GM12865 (cell line): ENCODE data around the gene LIG1.
"Not testable (repeated sequence)": the region's sequence is repeated elsewhere in the genome, so short reads cannot be mapped to it uniquely, and the experiment has no call there.

Experiments
- DNase-seq: peaks from one replicate; pipeline ENCODE4 v3.0.0; 2010; ENCODE audit warnings: low read depth
- H3K4me3 ChIP-seq: 2 replicates; pipeline ENCODE4 v1.5.1; 2011; ENCODE audit warnings: mild to moderate bottlenecking, low read depth, low read length, control low read depth
- TF ChIP-seq, protein P1 (sequence below): IDR thresholded peaks from 2 replicates; pipeline ENCODE4 v1.5.1; 2011; ENCODE audit warnings: low read length, control low read depth, low read depth, inconsistent platforms; ENCODE audit not compliant: insufficient read depth; ENCODE audit errors: missing control alignments

Gene LIG1

DNA sequence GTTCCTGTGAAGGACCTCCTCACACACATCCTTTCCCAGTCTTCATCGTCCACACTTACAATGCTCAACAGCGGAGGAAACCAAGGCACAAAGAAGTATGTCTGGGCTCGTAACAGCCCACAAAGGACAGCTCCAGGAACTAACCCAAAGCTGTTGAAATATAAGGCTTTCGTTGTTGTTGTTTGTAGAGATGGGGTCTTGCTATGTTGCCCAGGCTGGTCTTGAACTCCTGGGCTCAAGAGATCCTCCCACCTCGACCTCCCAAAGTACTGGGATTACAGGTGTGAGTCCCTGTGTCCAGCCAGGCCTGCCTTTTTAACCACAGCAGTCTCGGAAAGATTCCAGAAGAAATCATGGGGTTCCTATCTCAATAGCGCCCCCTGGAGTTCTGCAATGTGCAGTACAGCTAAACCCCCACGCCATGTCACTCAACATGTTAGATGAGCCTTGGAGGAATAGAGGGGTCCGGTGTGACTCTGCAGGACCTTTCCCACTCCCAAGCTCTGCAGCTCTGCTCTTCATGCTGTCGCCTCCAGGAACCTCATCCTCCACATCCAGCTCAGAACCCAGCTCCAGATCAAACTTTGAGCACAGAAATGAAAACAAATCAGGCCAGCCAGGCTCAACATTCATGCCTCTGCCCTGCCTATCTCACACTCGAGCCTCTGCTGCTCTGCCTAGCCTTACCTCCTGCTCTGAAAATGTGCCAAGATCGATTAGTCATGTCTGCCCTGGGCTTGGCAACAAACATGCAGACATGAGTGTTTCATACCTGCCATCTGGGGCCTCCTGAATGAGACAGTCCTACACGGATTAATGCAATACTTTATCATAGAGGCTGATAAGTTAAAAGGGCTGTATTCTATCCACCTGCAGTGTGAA, 67.0 kb downstream of the LIG1 start:
- TF ChIP-seq, protein P1, sequence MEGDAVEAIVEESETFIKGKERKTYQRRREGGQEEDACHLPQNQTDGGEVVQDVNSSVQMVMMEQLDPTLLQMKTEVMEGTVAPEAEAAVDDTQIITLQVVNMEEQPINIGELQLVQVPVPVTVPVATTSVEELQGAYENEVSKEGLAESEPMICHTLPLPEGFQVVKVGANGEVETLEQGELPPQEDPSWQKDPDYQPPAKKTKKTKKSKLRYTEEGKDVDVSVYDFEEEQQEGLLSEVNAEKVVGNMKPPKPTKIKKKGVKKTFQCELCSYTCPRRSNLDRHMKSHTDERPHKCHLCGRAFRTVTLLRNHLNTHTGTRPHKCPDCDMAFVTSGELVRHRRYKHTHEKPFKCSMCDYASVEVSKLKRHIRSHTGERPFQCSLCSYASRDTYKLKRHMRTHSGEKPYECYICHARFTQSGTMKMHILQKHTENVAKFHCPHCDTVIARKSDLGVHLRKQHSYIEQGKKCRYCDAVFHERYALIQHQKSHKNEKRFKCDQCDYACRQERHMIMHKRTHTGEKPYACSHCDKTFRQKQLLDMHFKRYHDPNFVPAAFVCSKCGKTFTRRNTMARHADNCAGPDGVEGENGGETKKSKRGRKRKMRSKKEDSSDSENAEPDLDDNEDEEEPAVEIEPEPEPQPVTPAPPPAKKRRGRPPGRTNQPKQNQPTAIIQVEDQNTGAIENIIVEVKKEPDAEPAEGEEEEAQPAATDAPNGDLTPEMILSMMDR: peak; percentile 44
- H3K4me3 ChIP-seq: no peak overlapping the region
- peak; percentile 53 for DNase-seq

DNA sequence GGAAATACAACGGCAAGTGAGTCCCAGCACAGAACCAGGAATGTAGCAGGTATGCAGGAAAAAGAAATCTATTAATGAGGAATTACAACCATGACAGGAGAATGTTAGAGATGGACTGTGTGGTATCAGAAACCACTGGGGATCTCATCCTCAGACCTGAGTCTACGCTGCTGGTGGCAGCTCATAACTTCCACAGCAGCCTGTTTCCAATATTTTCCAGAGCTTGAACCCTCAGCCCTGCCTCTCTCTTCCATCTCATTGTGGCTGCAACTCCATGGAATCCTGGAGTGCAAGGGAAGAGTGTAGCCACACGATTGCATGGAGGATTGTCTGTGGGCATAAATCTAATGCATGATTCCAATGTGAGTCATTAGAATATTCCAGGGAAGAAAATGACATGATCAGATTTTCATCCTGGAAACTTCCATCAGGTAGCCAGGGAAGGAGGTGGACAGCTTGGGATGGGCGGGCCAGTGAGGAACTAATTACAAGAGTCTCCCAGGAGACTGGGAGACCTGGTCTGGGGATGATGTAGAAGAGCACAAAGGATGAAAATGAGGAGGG, 74.5 kb downstream of the LIG1 start:
- TF ChIP-seq, protein P1: no peak
- H3K4me3 ChIP-seq: no peak overlapping the region
- DNase-seq: no peak

DNA sequence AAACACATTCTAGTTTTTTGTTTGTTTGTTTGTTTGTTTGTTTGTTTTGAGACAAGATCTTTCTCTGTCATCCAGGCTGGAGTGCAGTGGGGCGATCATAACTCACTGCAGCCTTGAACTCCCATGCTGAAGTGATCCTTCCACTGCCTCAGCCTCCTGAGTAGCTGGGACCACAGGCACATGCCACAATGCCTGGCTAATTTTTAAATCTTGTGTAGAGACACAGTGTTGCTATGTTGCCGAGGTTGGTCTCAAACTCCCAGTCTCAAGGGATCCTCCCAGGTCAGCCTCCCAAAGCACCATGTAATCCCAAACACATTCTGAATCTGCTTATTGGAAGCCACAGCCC, 75.3 kb downstream of the LIG1 start:
- no peak overlapping the region for H3K4me3 ChIP-seq
- TF ChIP-seq, protein P1: no peak
- no peak for DNase-seq

DNA sequence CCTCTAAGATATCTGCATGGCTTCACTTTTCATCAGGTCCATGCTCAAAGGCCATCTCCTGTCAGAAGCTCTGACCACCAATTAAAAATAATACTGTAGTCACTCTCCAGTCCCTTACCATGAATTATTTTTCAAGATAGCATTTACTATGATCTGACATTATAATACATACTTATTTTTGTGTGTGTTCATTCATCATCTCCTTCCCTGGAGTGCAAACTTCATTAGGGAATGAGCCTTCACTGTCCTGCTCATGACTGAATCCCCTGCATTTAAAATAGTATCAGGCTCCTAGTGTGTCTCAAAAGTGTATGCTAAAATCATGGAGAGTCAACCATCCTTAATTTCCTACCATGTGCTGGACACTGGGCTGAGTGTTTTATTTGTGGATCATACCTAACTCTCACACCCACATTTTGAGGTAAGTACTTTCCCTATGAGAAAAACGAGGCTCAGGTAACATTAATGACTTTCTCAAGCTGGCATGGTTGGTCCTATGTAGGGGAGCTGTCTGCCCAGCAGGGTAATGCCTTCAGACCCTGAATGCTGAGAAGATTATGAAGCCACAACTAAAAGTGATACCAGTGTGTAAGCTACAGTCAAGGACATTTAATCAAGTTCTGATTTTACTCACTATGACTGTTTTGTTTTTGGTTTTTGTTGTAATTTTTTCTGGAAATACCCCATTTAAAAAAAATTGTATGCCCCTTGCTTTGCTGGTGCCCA, 75.9 kb downstream of the LIG1 start:
- no peak overlapping the region for H3K4me3 ChIP-seq
- peak; percentile 51 for DNase-seq
- TF ChIP-seq, protein P1: no peak

DNA sequence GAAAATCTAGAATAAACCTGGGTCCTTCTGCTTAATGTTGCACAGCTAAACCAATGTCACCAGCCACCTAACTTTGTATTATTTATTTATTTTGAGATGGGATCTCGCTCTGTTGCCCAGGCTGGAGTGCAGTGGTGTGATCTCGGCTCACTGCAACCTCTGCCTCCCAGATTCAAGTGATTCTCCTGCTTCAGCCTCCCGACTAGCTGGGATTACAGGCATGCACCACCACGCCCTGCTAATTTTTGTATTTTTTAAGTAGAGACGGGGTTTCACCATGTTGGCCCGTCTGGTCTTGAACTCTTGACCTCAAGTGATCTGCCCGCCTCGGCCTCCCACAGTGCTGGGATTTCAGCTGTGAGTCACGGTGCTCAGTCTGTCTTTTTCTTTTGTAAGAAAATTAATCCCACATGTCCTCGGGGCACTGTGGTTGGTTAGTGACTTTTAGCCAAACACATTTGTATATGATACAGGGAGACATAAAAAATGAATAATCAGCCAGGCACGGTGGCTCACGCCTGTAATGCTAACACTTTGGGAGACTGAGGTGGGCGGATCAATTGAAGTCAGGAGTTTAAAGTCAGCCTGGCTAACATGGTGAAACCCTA, 78.9 kb downstream of the LIG1 start:
- DNase-seq: not testable (repeated sequence)

DNA sequence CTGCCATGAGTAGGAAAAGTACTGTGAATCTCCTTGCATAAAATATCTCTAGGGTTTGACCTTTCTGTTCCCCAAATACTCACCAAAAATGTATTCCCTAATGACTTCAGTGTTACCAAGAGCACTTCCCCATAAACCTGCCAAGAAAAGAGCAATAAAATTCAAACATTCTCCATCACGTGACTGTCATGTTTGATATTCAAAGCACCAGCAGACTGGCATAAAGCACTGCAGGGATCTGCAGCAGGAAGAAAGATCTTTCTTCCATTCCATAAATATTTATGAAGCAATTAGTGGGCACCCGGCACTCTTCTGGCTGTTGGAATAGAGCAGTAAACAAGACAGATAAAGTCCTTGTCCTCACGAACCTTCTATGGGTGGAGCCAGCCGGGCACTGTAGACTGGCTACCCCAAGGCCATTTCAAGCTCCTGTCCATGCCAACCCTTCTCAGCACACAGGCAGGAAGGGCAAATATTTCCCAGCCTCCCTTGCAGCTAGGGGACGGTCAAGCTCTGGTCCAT, 79.8 kb downstream of the LIG1 start:
- H3K4me3 ChIP-seq: no peak overlapping the region
- TF ChIP-seq, protein P1: no peak
- DNase-seq: no peak

More for the DNA sequence above, 78.9 kb downstream of the LIG1 start:
- not testable (repeated sequence) for H3K4me3 ChIP-seq

DNA sequence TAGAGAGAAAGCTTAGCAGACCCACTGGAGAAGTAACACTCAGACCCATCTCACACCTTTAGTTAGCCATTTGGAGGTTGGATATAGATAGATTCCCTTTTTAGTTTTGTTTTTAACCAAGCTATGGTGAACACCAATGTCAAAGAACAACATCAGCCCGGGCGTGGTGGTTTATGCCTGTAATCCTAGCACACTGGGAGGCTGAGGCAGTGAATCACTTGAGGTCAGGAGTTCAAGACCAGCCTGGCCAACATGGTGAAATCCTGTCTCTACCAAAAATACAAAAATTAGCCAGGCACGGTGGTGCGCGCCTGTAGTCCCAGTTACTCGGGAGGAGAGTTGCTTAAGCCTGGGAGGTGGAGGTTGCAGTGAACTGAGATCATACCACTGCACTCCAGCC, 81.2 kb downstream of the LIG1 start:
- DNase-seq, H3K4me3 ChIP-seq: not testable (repeated sequence)
